Hindlimb muscle (tissue), 1 donor: ENCODE data around the gene UCK2. TPM values are rescaled to one million over a fixed set of nuclear protein-coding genes. Genes with fewer than 3 reads are reported as not detected.

Source experiments
- DNase-seq: peaks from one replicate; pipeline ENCODE4 v3.0.0-alpha.2; 2013
- polyA plus RNA-seq: library from polyadenylated mRNA; unstranded; fragments of 120-200 nt; gene quantifications from one replicate; pipeline ENCODE4 v1.2.1, GENCODE V29; 2013; ENCODE audit not compliant: insufficient read length

The UCK2 gene
- polyA plus RNA-seq, 1 donor = 16.5 TPM

DNA sequence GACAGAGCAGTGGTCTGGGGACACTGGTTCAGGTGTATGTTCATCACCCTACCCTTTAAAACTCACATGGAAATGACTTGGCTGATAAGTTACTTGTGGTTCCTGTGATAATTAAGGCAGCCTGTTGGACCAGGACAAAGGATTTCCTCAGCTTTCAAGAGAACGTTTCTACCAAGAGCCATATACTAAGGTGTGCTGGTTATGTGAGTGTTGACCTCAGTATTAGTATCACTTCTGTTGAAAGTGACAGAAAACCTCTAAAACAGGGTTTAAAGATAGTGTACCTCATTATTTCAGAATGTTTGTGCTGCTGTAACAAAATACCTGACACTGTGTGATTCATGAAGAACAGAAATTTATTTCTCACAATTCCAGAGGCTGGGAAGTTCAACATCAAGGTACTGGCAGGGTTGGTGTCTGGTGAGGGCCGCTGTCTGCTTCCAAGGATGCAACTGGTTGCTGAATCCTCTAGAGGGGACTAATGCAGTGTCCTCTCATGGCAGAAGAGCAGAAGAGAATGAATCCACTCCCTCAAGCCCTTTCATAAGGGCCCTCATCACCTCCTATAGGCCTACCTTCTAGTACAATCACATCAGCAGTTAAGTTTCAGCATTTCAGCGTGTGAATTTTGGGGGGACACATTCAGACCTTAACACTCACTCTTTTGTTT, 54.9 kb downstream of the UCK2 start:
- no peak for DNase-seq

DNA sequence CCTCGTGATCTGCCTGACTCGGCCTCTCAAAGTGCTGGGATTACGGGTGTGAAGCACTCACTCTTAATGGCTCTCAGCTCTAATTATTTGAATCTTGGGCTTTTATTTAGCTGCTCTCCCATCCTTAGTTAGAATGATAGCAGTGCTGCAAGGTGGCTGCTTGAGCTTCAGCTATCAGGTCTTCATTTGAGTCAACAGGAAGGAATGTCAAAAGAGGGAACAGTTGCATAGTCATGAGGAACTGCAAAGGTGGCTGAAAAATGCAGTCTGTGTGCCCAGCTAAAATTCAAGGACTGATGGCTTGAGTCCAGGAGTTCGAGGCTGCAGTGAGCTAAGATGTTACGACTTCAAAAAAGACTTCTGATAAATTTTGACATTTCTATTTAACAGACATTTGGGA, 55.6 kb downstream of the UCK2 start:
- DNase-seq = no peak

DNA sequence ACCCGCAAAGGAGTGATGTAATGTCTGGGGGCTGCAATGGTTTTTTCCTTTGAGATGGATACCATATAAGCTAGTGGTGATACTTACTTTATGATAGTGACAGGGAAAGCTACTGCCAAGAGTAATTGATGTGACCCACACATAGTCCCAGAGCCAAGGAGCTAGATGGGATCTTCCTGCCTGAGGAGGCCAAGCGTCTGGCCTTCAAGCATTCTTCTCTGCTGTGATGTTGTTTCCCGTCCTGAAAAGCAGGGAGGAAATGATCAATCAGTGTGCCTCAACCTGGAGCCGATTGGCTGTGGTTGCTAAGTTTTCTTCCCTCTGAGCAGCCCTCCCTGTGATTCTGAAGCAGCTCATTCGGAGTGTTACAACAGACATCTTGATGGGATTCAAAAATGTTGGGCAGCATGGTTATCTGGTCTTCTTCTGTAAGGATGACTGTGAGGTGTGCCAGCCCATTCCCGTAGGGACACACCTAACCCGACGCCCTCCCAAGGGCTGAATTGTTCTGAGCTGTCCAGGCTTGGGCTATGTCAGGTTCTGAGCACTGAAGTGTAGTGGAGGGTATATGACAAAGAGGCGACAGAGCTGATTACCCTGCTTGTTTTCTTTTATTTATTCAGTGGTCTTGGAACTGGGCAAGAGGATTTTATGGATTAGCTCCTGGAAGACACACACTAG, 56.7 kb downstream of the UCK2 start:
- DNase-seq = no peak

DNA sequence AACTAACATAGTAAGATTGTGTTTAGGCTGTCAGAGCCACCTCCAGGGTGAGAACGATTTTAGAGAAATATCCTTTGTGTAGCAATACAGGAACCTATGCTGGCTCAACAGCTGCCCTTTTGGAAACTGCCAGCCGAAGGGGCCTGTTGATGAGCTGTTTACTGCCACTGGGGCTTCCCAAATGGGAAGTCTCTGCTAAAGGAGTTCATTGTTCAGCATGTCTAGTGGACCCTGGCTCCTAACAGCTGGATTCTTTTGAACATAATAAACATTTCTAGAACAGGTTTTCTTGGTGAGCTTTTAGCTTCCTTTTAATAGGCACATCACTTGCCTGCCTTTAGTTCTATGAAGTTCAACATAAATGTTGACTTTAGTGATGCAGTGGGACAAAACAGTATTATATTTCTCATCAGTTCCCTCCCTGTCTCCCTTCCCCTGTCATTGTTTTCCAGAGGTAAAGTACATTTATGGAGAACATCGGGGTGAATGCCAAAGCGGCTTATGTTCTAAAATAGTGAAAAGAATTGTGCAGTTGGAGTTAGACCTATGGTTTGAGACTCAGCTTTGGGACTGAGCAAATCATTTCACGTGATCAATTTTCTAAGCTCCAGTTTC, 57.4 kb downstream of the UCK2 start:
- no peak for DNase-seq

DNA sequence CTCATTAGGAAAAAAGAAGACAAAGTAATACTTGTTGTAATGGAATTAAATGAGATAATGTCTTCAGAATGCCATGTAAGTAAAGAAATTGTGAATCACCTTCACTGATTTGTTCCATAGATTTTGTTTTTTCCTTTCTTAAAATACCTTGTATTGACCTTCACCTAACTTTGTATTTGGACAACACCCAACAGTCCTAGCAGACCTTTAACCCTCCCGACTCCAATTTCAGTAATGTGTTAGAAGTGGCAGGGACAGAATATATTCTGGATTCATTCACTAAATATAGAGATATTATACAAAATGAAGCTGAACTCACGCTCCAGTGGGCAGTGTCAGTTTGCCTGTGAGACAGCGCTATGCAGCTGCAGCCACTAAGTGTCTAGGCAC, 57.9 kb downstream of the UCK2 start:
- DNase-seq = no peak

DNA sequence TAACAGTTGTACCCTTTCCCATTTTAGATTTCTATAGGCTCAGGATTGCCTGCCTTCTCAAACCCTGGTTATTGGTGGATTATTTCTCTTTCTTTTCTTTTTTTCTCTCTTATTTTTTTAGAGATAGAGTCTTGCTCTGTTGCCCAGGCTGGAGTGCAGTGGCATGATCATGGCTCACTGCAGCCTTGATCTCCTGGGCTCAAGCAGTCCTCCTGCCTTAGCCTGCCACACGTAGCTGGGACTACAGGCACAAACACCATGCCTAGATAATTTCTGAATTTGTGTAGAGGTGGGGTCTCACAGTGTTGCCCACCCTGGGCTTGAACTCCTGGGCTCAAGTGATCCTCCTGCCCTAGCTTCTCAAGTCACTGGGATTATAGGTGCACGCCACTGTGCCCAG, 58.8 kb downstream of the UCK2 start:
- no peak for DNase-seq

DNA sequence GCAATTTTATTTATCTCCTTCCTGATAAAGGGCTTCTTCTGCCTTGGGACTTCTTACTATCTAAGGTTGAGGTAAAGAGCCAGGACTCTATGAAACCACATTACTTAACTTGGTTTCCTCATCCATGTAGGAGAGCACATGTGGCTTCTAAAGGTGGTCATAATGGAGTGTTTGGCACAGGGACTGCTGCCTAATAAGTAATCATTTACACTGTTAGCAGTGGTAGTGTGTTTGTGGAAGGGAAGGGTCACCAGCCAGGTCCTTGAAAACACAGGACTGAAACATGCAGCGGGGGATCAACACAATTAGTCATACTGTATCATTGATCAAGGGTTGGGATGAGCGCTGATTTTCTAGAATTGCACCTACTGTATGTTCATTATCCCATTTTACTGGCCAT, 59.6 kb downstream of the UCK2 start:
- DNase-seq = no peak

DNA sequence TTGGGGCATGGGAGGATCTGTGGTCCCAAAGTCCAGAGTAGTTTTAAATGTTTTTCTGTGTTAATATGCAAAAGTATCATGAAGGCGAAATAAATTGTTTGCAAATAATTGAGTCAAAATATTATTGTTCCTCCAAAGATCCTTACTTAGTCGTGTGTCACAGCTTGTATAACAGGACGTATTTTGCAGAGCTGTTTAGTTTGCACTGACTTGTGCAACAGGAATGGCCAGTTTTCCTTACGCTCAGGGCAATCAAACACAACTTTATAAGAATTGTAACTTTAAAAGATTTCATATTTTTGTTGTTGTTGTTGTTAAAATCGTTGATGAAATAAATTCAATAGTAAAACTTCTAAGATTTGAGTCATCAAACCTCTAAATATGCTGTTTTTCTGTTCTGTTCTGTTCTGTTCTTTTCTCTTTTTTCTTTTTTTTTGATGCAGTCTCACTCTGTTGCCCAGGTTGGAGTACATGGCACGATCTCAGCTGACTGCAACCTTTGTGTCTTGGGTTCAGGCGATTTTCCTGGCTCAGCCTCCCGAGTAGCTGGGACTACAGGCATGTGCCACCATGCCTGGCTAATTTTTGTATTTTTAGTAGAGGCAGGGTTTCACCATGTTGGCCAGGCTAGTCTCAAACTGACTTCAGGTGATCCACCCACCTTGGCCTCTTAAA, 60.6 kb downstream of the UCK2 start:
- no peak for DNase-seq

DNA sequence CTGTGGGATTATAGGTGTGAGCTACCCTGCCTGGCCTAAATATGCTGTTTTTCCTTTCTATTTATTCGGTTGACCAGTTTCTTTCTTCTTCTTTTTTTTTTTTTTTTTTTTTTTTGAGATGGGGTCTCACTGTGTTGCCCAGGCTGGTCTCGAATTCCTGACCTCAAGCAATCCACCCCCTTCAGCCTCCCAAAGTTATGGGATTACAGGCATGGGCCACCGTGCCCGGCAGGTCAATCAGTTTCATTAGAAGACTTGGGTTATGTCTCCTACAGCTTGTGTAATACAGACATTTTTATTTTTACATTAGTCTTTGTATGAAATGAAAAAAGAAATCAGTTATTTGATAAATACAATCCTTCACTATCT, 61.1 kb downstream of the UCK2 start:
- DNase-seq = no peak

DNA sequence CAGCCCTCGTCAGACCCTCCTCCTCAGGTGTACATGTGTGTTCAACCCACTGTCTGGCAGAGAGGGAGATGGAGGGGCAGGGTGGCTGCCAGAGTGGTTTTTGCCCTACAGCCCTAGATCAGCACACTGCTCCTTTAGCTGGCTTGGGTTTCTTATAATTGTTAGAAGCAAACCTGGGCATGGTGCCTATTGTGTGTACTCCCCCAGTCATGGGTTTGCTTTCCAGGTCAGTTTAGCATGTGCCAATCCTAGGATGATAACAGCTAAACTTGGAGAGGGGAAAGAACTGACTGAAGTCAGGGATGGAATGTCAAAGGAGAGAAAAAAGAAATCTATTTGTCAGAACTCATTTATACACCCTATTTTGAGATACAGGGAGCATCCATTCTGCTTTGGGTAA, 63.3 kb downstream of the UCK2 start:
- DNase-seq = no peak

DNA sequence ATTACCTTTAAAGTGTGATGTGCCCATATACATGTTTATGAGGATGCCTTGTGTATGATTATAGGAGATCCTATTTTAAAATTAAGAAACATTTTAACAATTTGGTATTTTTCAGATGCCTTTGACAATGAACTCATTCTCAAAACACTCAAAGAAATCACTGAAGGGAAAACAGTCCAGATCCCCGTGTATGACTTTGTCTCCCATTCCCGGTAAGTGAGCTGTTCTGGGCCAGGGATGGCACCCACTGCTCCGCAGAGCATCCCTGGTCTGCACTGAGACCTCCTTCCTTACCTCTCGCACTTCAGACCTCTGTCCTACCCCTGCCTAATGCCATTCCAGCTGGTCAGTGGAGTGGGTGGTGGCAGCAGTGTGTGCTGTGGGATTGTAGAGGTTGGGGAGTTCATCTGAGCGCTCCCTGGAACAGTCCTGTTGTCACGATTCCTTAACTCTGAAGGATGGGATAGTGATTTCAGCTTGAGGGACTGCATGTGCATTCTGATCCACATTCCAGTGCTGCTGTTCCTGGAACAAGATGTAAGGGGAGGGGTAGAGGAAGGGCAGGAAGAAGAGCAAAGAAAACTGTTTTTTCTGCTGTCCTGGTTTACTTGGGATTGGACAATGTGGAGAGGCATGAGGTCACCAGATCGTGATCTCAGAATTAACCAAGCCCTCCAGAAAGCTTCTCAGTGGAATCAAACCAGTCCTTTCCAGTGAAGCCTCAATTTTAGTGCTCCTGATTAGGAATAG, 63.9 kb downstream of the UCK2 start:
- no peak for DNase-seq

DNA sequence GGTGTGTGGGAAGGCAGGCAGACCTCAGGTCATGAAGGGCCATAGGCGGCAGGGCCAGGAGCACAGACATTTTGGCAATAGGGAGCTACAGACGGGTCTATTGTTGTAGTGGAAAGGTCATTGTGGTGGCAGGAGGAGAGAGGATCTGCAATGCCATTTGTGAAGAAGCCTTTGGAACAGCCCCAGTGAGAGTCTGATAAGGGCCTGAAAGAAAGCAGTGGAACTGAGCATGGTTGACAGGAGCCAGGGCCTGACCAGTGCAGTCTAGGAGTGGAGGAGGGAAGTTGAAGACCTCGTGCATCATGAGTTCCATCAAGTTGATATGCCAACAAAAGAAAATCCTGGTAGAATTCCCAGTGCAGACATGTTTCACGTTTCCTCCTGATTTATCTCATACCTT, 65.5 kb downstream of the UCK2 start:
- DNase-seq = no peak

DNA sequence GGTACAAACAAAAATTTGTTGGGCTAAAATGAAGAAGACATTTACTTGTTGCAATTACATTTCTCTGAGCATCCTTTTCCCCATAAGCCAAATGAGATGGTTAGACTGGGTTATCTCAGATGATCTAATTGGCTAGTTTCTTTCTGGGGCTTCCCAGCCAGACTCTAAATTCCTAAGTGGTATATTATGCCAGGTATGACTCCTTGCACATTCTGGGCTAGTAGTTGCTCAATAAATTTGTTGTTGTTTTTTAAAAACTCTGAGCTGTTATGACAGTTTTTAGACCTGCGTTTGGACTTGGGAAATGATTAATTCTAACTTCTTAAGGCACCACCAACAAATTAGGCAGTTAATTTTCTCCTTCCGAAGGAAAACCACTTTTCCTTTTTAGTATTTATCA, 66.1 kb downstream of the UCK2 start:
- DNase-seq = no peak

DNA sequence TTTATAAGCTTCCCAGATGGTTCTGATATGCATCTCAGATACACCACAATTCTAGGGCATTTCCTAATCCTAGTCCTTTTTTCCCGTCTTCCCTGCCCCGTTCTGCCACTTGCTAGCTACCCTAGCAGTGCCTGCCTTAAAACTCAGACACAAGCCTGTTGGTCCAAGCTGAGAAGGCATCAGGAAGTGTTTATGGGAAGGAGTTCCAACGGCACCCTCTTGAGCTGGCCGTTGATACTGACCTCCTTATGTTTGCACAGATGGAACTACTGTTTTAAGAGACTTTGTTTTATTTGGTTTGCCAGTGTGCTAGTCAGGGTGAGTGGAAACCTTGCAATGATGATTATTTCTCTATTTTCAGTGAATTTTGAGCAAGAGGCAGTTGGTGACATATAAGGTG, 67.2 kb downstream of the UCK2 start:
- no peak for DNase-seq

DNA sequence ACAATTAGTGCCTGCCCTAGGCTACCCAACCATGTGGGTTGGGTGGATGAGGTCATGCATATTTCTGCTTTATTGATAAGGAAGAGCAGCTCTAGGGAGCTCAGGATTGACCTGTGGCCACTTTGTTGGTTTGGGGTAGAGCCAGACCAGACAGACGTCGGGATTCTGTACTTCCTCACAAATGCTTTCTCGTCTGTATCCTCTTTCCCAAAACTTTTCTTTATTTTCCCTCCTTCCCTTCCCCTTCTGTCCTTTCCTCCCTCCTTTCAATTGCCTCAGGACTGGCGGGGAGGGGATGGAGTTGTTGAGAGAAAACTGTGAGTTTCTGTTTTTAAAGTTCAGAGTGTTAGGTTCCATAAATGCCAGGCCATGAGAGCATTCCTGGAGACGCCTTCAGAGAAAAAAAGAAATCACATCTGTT, 68.0 kb downstream of the UCK2 start:
- no peak for DNase-seq

DNA sequence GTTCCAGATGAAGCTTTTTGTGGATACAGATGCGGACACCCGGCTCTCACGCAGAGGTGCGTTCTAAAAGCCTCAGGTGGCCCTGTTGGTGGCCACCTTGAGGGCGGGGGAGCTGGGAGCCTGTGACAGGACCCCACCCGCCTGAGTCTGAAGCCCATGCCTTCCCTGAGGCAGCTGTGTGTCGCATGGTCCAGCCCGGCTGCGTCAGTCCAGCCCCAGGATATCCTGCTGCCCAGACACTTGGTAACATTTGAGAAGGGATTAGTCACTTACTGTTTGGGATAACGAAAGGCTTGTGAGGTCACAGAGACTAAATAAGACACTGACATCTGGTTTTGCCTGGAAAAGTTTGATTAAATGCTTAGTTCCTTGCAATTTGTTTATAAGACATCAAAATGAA, 68.9 kb downstream of the UCK2 start:
- DNase-seq = no peak

DNA sequence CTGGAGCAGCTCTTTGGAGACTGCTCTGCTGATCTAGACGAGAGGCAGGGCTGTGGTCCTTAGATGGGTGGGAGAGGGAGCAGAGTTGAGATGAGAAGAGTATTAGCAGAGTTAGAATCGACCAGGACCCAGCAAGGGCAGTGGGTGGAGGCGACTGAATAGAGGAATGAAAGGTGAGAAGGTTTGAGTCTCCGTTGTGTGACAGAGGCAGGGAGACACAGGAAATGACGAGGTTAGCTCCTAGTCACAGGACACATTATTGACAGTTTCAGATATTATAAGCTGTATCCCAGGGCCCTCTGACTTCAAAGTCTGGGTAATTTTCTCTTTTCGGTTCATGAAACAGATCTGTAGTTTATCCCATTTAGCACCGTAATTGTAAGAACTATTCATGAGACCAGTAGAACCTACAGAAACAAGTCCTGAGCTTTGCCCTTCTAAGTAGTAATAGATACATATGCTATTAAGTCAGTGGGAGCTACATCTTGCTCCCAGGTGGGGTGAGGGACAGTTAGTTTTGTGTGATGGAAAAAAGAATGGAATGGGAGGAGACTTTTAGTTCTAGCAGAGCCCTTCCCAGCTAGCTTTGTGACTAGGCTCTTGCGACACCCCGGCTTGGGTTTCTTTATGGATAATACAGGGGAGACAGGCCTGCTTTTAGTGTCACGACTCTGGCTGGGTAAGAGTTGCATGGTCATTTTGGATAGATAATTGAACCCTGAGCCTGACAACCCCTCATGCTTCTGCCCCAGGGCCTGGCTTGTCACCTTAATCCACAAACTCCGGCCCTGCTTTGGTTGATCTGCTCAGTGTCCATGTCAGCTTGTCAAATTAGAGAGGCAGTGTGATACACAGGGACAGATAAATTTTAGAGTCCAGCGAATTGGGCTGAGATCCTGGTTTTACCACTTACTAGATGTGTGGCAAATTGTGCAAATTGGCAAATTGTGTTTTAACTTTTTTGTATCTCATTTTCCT, 70.2 kb downstream of the UCK2 start:
- no peak for DNase-seq

DNA sequence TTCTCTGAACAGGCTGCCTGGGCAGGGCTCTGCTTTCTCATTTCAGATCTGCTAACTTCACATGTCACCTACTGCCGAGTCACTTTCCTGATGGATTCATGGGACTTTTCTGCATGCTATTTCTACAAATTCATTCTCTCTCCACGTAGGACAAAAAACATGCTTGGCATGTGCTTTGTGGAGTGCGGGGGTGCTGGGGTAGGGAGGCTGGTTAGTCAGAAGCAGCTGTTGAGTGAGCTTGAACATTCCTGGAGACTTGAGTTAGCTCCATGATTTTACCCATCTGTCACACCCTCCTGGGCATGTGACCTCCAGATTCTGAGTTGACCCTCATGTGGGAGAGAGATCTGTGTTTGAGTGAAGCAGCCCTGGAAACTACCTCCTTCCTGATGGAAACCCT, 71.4 kb downstream of the UCK2 start:
- no peak for DNase-seq

DNA sequence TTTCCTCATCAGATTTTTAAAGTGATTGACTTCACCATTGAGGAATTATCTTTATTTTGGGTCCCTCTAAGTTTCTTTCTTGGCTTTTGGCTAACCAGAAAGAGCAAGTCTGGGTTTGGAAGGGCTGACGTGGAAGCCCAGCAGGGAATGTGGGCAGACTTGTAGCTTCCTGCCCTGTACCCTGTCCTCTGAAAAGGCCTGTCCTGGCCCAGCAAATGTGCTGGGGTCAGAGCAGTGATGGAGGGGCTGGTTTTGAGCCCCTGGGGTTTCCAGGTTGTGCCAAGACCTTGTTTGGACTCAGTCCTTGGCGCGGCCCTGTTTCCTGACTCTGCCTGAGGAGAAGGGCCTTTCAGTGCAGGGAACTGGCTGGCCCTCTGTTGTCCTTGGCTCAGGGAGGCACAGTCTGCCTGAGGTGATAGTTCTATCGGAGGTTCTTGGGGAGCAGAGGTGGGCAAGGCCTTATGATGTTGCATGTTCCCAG, 72.1 kb downstream of the UCK2 start:
- DNase-seq = no peak

DNA sequence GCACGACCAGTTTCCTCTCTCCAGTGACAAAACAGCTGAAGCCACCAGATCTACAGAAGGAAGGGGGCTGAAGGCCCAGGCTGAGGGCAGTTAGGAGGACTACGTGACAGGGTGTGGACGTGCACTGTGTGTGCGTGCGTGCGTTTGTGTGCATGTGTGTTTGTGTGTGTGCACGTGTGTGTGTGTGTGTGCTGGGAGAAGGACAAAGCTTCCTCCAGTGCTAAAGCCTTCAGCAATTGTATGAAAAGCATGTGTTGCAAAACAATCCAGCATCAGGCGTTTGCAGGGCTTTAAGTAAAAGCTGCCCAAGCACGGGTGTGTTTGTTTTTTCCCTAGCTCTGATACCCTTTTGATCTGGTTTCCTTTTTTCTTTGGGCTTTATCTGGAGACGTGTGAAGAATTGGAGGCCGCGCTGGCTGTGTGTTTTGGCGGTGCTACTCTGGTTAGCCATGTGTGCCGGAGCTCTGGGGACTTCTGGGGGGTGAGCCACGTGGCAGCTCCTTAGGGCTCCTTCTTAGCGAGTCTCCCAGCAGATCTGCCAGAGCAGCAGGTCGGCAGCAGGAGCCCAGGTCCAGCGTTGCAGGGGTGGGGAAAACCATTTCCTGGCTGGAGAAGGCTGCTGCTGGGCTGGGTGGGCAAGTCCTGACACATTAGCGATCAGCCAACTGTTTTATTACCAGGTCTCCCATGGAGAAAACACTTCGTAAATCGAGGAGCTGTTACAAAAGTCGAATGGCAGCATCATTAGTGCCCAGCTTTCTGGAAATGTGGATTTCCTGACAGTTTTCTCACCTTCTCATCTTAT, 73.4 kb downstream of the UCK2 start:
- DNase-seq = no peak

DNA sequence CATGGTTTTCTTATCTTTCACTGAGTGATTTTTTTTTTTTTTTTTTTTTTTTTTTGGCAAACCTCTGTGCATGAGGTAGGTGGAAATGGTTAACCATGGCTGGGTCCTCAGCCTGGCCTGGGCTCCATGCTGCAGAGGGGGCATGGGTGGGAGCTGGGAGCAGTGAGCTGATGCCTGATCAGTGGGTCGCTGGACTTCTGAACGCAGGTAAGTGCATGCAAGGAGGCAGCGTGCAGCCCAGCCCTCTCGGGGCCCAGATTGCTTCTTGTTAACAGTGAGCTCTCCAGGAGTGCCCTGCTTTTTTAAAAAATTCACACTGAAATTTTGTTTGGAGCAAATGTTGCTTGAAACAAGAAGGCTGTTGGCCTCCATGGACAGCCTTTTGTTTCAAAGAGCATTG, 75.2 kb downstream of the UCK2 start:
- no peak for DNase-seq
